WTC11 (cell line): ENCODE measurements around the gene WDR33. TPM values are rescaled to one million over a fixed set of nuclear protein-coding genes. Genes with fewer than 3 reads are reported as not detected.

Experiments used
- ATAC-seq: fragments of 200-7000 bp; cut with Tn5 transposase; 2 replicates; pipeline ENCODE4 v1.10.0; 2021; ENCODE audit warnings: mild to moderate bottlenecking, moderate library complexity
- Bru-seq: library from RNA; stranded (reverse); fragments of 400-500 nt; gene quantifications from one replicate; lab custom pipeline; 2021; lab: Mats Ljungman, UMichigan
- CTCF ChIA-PET: fragments of 300-600 bp; sonication (Branson Sonifier 250); formaldehyde crosslinking; loops from one replicate; lab custom pipeline; 2021; ENCODE audit warnings: antibody characterized with exemption; lab: Charles Lee
- POLR2A ChIA-PET: fragments of 350-600 bp; sonication (Branson Sonifier 250); formaldehyde crosslinking; loops from one replicate; lab custom pipeline; 2021; ENCODE audit warnings: antibody characterized with exemption; lab: Charles Lee
- DNase-seq: peaks from one replicate; pipeline ENCODE4 v3.0.0; 2021; ENCODE audit warnings: low spot score
- H3K27ac Mint-ChIP-seq: 2 replicates; pipeline ENCODE4 v1.8.0; 2021; ENCODE audit warnings: mixed read lengths
- H3K27me3 Mint-ChIP-seq: 2 replicates; pipeline ENCODE4 v1.8.0; 2021; ENCODE audit warnings: low read depth, mild to moderate bottlenecking, moderate library complexity, mixed read lengths
- H3K36me3 Mint-ChIP-seq: 2 replicates; pipeline ENCODE4 v1.8.0; 2021; ENCODE audit warnings: mixed read lengths
- H3K4me1 Mint-ChIP-seq: 2 replicates; pipeline ENCODE4 v1.8.0; 2022; ENCODE audit warnings: mixed read lengths
- H3K4me3 Mint-ChIP-seq: 2 replicates; pipeline ENCODE4 v1.8.0; 2021; ENCODE audit warnings: mild to moderate bottlenecking, moderate library complexity, mixed read lengths
- H3K9me3 Mint-ChIP-seq: 2 replicates; pipeline ENCODE4 v1.8.0; 2021; ENCODE audit warnings: mixed read lengths
- CBFB ChIP-seq: sonication (generic); formaldehyde crosslinking; IDR thresholded peaks from 2 replicates; pipeline ENCODE4 v1.8.1; 2022; ENCODE audit warnings: mild to moderate bottlenecking, low read depth, missing genetic modification reagents
- CREM ChIP-seq: sonication (generic); formaldehyde crosslinking; IDR thresholded peaks from 2 replicates; pipeline ENCODE4 v1.8.1; 2022; ENCODE audit warnings: mild to moderate bottlenecking, missing genetic modification reagents, moderate library complexity
- E2F1 ChIP-seq: sonication (generic); formaldehyde crosslinking; IDR thresholded peaks from 2 replicates; pipeline ENCODE4 v1.8.0; 2022; ENCODE audit warnings: mild to moderate bottlenecking, missing genetic modification reagents
- E2F4 ChIP-seq: sonication (generic); formaldehyde crosslinking; IDR thresholded peaks from 2 replicates; pipeline ENCODE4 v1.8.1; 2022; ENCODE audit warnings: low read depth, mild to moderate bottlenecking, moderate library complexity, missing genetic modification reagents, borderline replicate concordance
- ELF4 ChIP-seq: sonication (generic); formaldehyde crosslinking; IDR thresholded peaks from 2 replicates; pipeline ENCODE4 v1.8.1; 2022; ENCODE audit warnings: low read depth, mild to moderate bottlenecking, moderate library complexity, missing genetic modification reagents
- ESRRA ChIP-seq: sonication (generic); formaldehyde crosslinking; IDR thresholded peaks from 2 replicates; pipeline ENCODE4 v1.8.1; 2022; ENCODE audit warnings: mild to moderate bottlenecking, missing genetic modification reagents, borderline replicate concordance
- ETV6 ChIP-seq: sonication (generic); formaldehyde crosslinking; IDR thresholded peaks from 2 replicates; pipeline ENCODE4 v1.8.1; 2022; ENCODE audit warnings: mild to moderate bottlenecking, missing genetic modification reagents
- FOXK1 ChIP-seq: sonication (generic); formaldehyde crosslinking; IDR thresholded peaks from 2 replicates; pipeline ENCODE4 v1.8.0; 2022; ENCODE audit warnings: mild to moderate bottlenecking, moderate library complexity, missing genetic modification reagents
- GABPB1 ChIP-seq: sonication (generic); formaldehyde crosslinking; IDR thresholded peaks from 2 replicates; pipeline ENCODE4 v1.8.1; 2023; ENCODE audit warnings: mild to moderate bottlenecking, missing genetic modification reagents
- GTF2I ChIP-seq: fragments of 250-450 bp; sonication (Bioruptor Pico); conservative IDR thresholded peaks from 2 replicates; pipeline ENCODE4 v1.4.0; 2021; ENCODE audit warnings: mild to moderate bottlenecking
- HMGXB4 ChIP-seq: sonication (generic); formaldehyde crosslinking; IDR thresholded peaks from 2 replicates; pipeline ENCODE4 v1.8.1; 2023; ENCODE audit warnings: mild to moderate bottlenecking, moderate library complexity, missing genetic modification reagents
- JUN ChIP-seq: sonication (generic); formaldehyde crosslinking; IDR thresholded peaks from 2 replicates; pipeline ENCODE4 v1.8.0; 2023; ENCODE audit warnings: mild to moderate bottlenecking, missing genetic modification reagents
- MXD4 ChIP-seq: fragments of 250-450 bp; sonication (Bioruptor Pico); IDR thresholded peaks from 2 replicates; pipeline ENCODE4 v1.8.0; 2021; ENCODE audit warnings: mild to moderate bottlenecking, moderate library complexity, borderline replicate concordance
- NR2C2 ChIP-seq: sonication (generic); formaldehyde crosslinking; IDR thresholded peaks from 2 replicates; pipeline ENCODE4 v1.8.0; 2022; ENCODE audit warnings: mild to moderate bottlenecking, missing genetic modification reagents
- PRDM15 ChIP-seq: sonication (generic); formaldehyde crosslinking; IDR thresholded peaks from 2 replicates; pipeline ENCODE4 v1.8.0; 2022; ENCODE audit warnings: missing genetic modification reagents
- RORB ChIP-seq: fragments of 250-450 bp; sonication (Bioruptor Pico); IDR thresholded peaks from 2 replicates; pipeline ENCODE4 v1.9.0; 2021; ENCODE audit warnings: mild to moderate bottlenecking
- SMAD3 ChIP-seq: sonication (generic); formaldehyde crosslinking; IDR thresholded peaks from 2 replicates; pipeline ENCODE4 v1.8.0; 2022; ENCODE audit warnings: missing genetic modification reagents, mild to moderate bottlenecking, borderline replicate concordance
- TCF7 ChIP-seq: sonication (generic); formaldehyde crosslinking; IDR thresholded peaks from 2 replicates; pipeline ENCODE4 v1.8.0; 2022; ENCODE audit warnings: mild to moderate bottlenecking, low read depth, missing genetic modification reagents, moderate library complexity
- TEAD4 ChIP-seq: sonication (generic); formaldehyde crosslinking; IDR thresholded peaks from 2 replicates; pipeline ENCODE4 v1.8.0; 2022; ENCODE audit warnings: mild to moderate bottlenecking, missing genetic modification reagents
- TP53 ChIP-seq: sonication (generic); formaldehyde crosslinking; IDR thresholded peaks from 2 replicates; pipeline ENCODE4 v1.8.1; 2023; ENCODE audit warnings: mild to moderate bottlenecking, missing genetic modification reagents
- ZNF121 ChIP-seq: sonication (generic); formaldehyde crosslinking; IDR thresholded peaks from 2 replicates; pipeline ENCODE4 v1.8.0; 2023; ENCODE audit warnings: missing genetic modification reagents
- ZNF232 ChIP-seq: sonication (generic); formaldehyde crosslinking; IDR thresholded peaks from 2 replicates; pipeline ENCODE4 v1.8.0; 2022; ENCODE audit warnings: mild to moderate bottlenecking, missing genetic modification reagents
- ZNF317 ChIP-seq: sonication (generic); formaldehyde crosslinking; IDR thresholded peaks from 2 replicates; pipeline ENCODE4 v1.8.1; 2023; ENCODE audit warnings: low read depth, mild to moderate bottlenecking, moderate library complexity, missing genetic modification reagents, borderline replicate concordance
- long read RNA-seq, 3 experiments: library from RNA in 1 of 3; library from capped mRNA in 1 of 3; library from polyadenylated mRNA in 1 of 3; unstranded in 2 of 3; stranded (forward) in 1 of 3; transcript quantifications; one replicate each; pipeline ENCODE4 v2.0.0, GENCODE V29; 2021
- total RNA-seq: library from RNA; stranded (reverse); gene quantifications from 3 replicates; pipeline ENCODE4 v1.2.3, GENCODE V29; 2021
- TF ChIP-seq, protein P1 (sequence below): sonication (generic); formaldehyde crosslinking; conservative IDR thresholded peaks from 2 replicates; pipeline ENCODE4 v1.8.1; 2022; ENCODE audit warnings: mild to moderate bottlenecking, missing genetic modification reagents
- TF ChIP-seq, protein P2 (sequence below): sonication (generic); formaldehyde crosslinking; IDR thresholded peaks from 2 replicates; pipeline ENCODE4 v1.8.0; 2022; ENCODE audit warnings: mild to moderate bottlenecking, missing genetic modification reagents

The WDR33 gene
- total RNA-seq = 64.7 to 67.1 TPM (median 67.0 TPM) in 3 replicates
- Bru-seq, nascent RNA = percentile 91 among the genes with signal in this experiment
- long read RNA-seq, experiment 1, full-length matches to known transcripts = 128 of 248 reads
- long read RNA-seq, experiment 1, partial matches to known transcripts = 69 of 248 reads
- long read RNA-seq, experiment 1, other reads (novel, unspliced or antisense) = 51 of 248 reads
- long read RNA-seq, experiment 2, full-length matches to known transcripts = 28 of 105 reads
- long read RNA-seq, experiment 2, partial matches to known transcripts = 46 of 105 reads
- long read RNA-seq, experiment 2, other reads (novel, unspliced or antisense) = 31 of 105 reads
- long read RNA-seq, experiment 3, transcript WDR33-204 (6 exons, 3,104 nt) = major isoform, 38 of 51 reads
- long read RNA-seq, experiment 3, partial matches to known transcripts = 8 of 51 reads
- long read RNA-seq, experiment 3, other reads (novel, unspliced or antisense) = 5 of 51 reads

- CTCF ChIA-PET = interaction anchor here (0.8 to 0.9 kb wide), 2 partner anchors 110 to 220 kb away, joined by 3 read pairs; no protein-coding TSS in a partner anchor
- TF ChIP-seq JUN (CRISPR knock-in tag) (no peak), ELF4 (0 out of 2 replicates have a peak, but pooled peaks have one; percentile 12), MXD4 (CRISPR knock-in tag) (no peak), ZNF317 (CRISPR knock-in tag) (no peak), RORB (CRISPR knock-in tag) (no peak), ETV6 (CRISPR knock-in tag) (peak; percentile 77), E2F1 (CRISPR knock-in tag) (0 out of 2 replicates have a peak, but pooled peaks have one; percentile 14), CREM (CRISPR knock-in tag) (peak; percentile 89), ZNF232 (CRISPR knock-in tag) (peak; percentile 75), FOXK1 (CRISPR knock-in tag) (peak; percentile 32; the same call in 1 of the 2 replicates), GTF2I (no peak), SMAD3 (CRISPR knock-in tag) (peak; percentile 52; the same call in 1 of the 2 replicates), TP53 (CRISPR knock-in tag) (peak; percentile 79; the same call in 1 of the 2 replicates), E2F4 (CRISPR knock-in tag) (no peak), ESRRA (CRISPR knock-in tag) (0 out of 2 replicates have a peak, but pooled peaks have one; percentile 61), TCF7 (CRISPR knock-in tag) (no peak), TEAD4 (0 out of 2 replicates have a peak, but pooled peaks have one; percentile 43), CBFB (CRISPR knock-in tag) (0 out of 2 replicates have a peak, but pooled peaks have one; percentile 54), ZNF121 (CRISPR knock-in tag) (no peak; the same call in 1 of the 2 replicates), NR2C2 (CRISPR knock-in tag) (no peak), GABPB1 (CRISPR knock-in tag) (peak; percentile 59; the same call in 1 of the 2 replicates), HMGXB4 (CRISPR knock-in tag) (peak; percentile 55), PRDM15 (CRISPR knock-in tag) (0 out of 2 replicates have a peak, but pooled peaks have one; percentile 8)
- TF ChIP-seq, protein P1, sequence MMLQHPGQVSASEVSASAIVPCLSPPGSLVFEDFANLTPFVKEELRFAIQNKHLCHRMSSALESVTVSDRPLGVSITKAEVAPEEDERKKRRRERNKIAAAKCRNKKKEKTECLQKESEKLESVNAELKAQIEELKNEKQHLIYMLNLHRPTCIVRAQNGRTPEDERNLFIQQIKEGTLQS (CRISPR knock-in tag) = no peak
- TF ChIP-seq, protein P2, sequence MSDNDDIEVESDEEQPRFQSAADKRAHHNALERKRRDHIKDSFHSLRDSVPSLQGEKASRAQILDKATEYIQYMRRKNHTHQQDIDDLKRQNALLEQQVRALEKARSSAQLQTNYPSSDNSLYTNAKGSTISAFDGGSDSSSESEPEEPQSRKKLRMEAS (CRISPR knock-in tag) = peak; percentile 96
These were observed at the start of gene WDR33 for GRCh38 chr2:127810619-127811396. Gene WDR33, minus strand, starts transcription at chr2:127811171. Its CDS starts 40,190 bp downstream, at chr2:127770981.

More at GRCh38 chr2:127810619-127811396, at the start of gene WDR33:
- peak; percentile 91 for DNase-seq
- Mint-ChIP-seq H3K36me3 (0 out of 2 replicates have a peak, but pooled peaks cover 3% of the 10 kb centered on the region), H3K4me1 (peaks cover 39% of the 10 kb centered on the region), H3K9me3 (no peaks in the 10 kb centered on the region), H3K4me3 (peak within 1 kb of the TSS; percentile 95), H3K27me3 (no peaks in the 10 kb centered on the region; the same call in 1 of the 2 replicates), H3K27ac (peak within 1 kb of the TSS; percentile 99)
- POLR2A ChIA-PET = interaction anchor here (0.6 kb wide), 1 partner anchor 48 kb away, joined by 4 read pairs; no protein-coding TSS in a partner anchor
- peak; percentile 96 for ATAC-seq
